Heart right ventricle (tissue), 16 donors: ENCODE results near the gene KIFC3. TPM values are rescaled to one million over a fixed set of nuclear protein-coding genes. Genes with fewer than 3 reads are reported as not detected.
A peak's percentile ranks its signal among the peaks of the same experiment; 100 is the strongest.

ENCODE experiments used
- ATAC-seq, 8 donors: fragments of 200-7000 bp; cut with Tn5 transposase; one replicate each; pipeline ENCODE4 v1.9.1; 2020; ENCODE audit warnings: mild to moderate bottlenecking in 8 of 8, moderate library complexity in 8 of 8, moderate number of reproducible peaks in 1 of 8
- DNase-seq, 2 donors: peaks; one replicate each; pipeline ENCODE4 v3.0.0-alpha.2; 2020
- H3K27ac ChIP-seq, 10 donors: fragments of 200-600 bp; sonication (generic) in 2 of 10; one replicate each; pipeline versions ENCODE4 v1.5.0 to v1.8.0; 2020 to 2022; ENCODE audit warnings: mild to moderate bottlenecking in 3 of 10
- H3K27me3 ChIP-seq, 7 donors: fragments of 200-600 bp; one replicate each; pipeline ENCODE4 v1.8.0; 2021 to 2022; ENCODE audit warnings: mild to moderate bottlenecking in 2 of 7
- H3K36me3 ChIP-seq, 9 donors: fragments of 200-600 bp; sonication (generic) in 1 of 9; one replicate each; pipeline versions ENCODE4 v1.5.0 to v1.8.0; 2020 to 2022; ENCODE audit warnings: mild to moderate bottlenecking in 2 of 9
- H3K4me1 ChIP-seq, 9 donors: fragments of 200-600 bp; sonication (generic) in 1 of 9; one replicate each; pipeline versions ENCODE4 v1.5.0 to v1.8.0; 2020 to 2022; ENCODE audit warnings: mild to moderate bottlenecking in 4 of 9
- H3K4me3 ChIP-seq, 10 donors: fragments of 200-600 bp; sonication (generic) in 2 of 10; one replicate each; pipeline versions ENCODE4 v1.5.0 to v1.8.0; 2020 to 2022; ENCODE audit warnings: mild to moderate bottlenecking in 7 of 10, moderate library complexity in 2 of 10
- H3K9me3 ChIP-seq, 11 donors: fragments of 200-600 bp in 10 of 11; sonication (generic) in 2 of 11; one replicate each; pipeline versions ENCODE4 v1.5.0 to v1.8.0; 2013 to 2022; ENCODE audit warnings: mild to moderate bottlenecking in 2 of 11, control low read depth in 1 of 11, moderate library complexity in 1 of 11
- CTCF ChIP-seq, 9 donors: fragments of 200-600 bp; sonication (generic) in 2 of 9; IDR thresholded peaks; one replicate each; pipeline versions ENCODE4 v1.5.0 to v1.8.0; 2021 to 2022; ENCODE audit warnings: antibody characterized with exemption in 9 of 9, mild to moderate bottlenecking in 5 of 9, moderate library complexity in 1 of 9
- WGBS, 2 donors: extraction: QIAGEN DNeasy Blood & Tissue Kit; methylation state at CpG; one replicate each; pipeline ENCODE4 v1.1.7; 2013; ENCODE audit warnings: inconsistent platforms in 1 of 2; 5-methylcytosine and 5-hydroxymethylcytosine counted together
- intact Hi-C, 10 donors: fragments of 100-400 bp; cut with DNase I; formaldehyde crosslinking; loops; one replicate each; pipeline versions ENCODE4 v1.11.1 to v1.14.2; 2022
- polyA plus RNA-seq, 2 donors: library from polyadenylated mRNA; stranded (reverse); fragments of 200-250 nt; gene quantifications; one replicate each; pipeline ENCODE4 v1.2.3, GENCODE V29; 2013
- total RNA-seq, 10 donors: library from RNA; stranded (reverse); fragmentation: NEBNext Ultra II Directional in 3 of 10; extraction: Animal tissue kit (Norgen Biotek cat#: 25700) in 3 of 10; gene quantifications; one replicate each; pipeline versions ENCODE4 v1.2.1 to v1.2.4, GENCODE V29; 2021 to 2023
- donor health status: Arrhythmogenic right ventricular cardiomyopathy.
- donor health status: ischemic (EF 13 %, LVEDD 7.1; RV severe dilation, severe dysfunction).
- donor health status: healthy with polysubstance abuse.
- donor health status: DM: no; HTN: yes; CAD: no.
- donor health status: DM: no; HTN: no; CAD: no.
- donor health status: ischemic (EF 25% LVEDD 6.9; RV normal size, moderate dysfunction).
- donor health status: ischemic (EF 25% LVEDD 5.7; RV mildly dilated, moderate dysfunction).
- donor health status: healthy.
- donor health status: DM: yes; HTN: yes; CAD: no.
- donor health status: Ischemic cardiomyopathy.
- donor health status: ischemic (EF 35%, LVEDD 5.7; RV mildly dilated, moderate dysfunction).
- donor health status: nonischemic (EF 11% LVEDD 7.7; RV severe dilation, severe dysfunction).
- donor health status: DM: yes; HTN: yes; CAD: no.
- donor health status: PGD.
- donor health status: ischemic (EF 29% LVEDD 5.4; RV normal size, mild dysfunction).
- donor health status: nonischemic (EF 23%, LVEDD 6.1; RV moderate dilation, normal function).

Gene KIFC3
- total and polyA plus RNA-seq, 12 donors = 42.5 to 97.4 (median 63.5) TPM

- H3K4me3 ChIP-seq = peak overlapping the region; percentile 51 to 85 (median 66)
- DNase-seq = no peak
- intact Hi-C loops = loop anchor here in 5 of 10 donors (2.0 to 5.0 kb wide), 4 partner anchors 44 to 201 kb away; partner anchors contain the start of genes USB1 (in 1 of the 5) and ZNF319 (in 1 of the 5)
- TF ChIP-seq CTCF (IDR thresholded peaks at IDR 0.05) = no peak
- no peaks in the 10 kb centered on the region for H3K9me3 ChIP-seq
- peaks cover 0 to 20% (median 12%) of the 10 kb centered on the region in 9 donors for H3K36me3 ChIP-seq
- H3K27ac ChIP-seq = peak overlapping the region; percentile 89 to 99 (median 96)
- peaks cover 0 to 17% (median 0%) of the 10 kb centered on the region in 7 donors for H3K27me3 ChIP-seq
- H3K4me1 ChIP-seq = peaks cover 34 to 90% (median 74%) of the 10 kb centered on the region in 9 donors
- peak in 6 of 8 donors; percentile 2 to 23 (median 12) for ATAC-seq
- WGBS, 2 donors = 18 to 23% methylated on average over 5 of the region's 5 CpGs
Measured at GRCh38 chr16:57801098-57801808, 1.0 kb downstream of the KIFC3 start.

GRCh38 chr16:57800200-57801097, 1.8 kb downstream of the KIFC3 start:
- Histone ChIP-seq H3K27ac (peak overlapping the region; percentile 89 to 99 (median 96)), H3K4me1 (peaks cover 34 to 92% (median 81%) of the 10 kb centered on the region in 9 donors), H3K9me3 (no peaks in the 10 kb centered on the region), H3K4me3 (peak overlapping the region in 9 of 10 donors; percentile 51 to 85 (median 67)), H3K36me3 (peaks cover 0 to 26% (median 13%) of the 10 kb centered on the region in 9 donors), H3K27me3 (peaks cover 0 to 17% (median 0%) of the 10 kb centered on the region in 7 donors)
- WGBS, 2 donors = 38 to 44% methylated on average over 12 of the region's 12 CpGs
- peak in 3 of 8 donors; percentile 3 to 28 (median 17) for ATAC-seq
- TF ChIP-seq CTCF (IDR thresholded peaks at IDR 0.05) = no peak
- intact Hi-C loops = loop anchor here in 6 of 10 donors (1.0 to 5.0 kb wide), 5 partner anchors 43 to 202 kb away; partner anchors contain the start of genes USB1 (in 1 of the 6) and ZNF319 (in 1 of the 6)
- DNase-seq = no peak

- Histone ChIP-seq H3K9me3 (no peaks in the 10 kb centered on the region), H3K4me3 (peak overlapping the region in 6 of 10 donors; percentile 65 to 85 (median 74)), H3K36me3 (peaks cover 0 to 33% (median 16%) of the 10 kb centered on the region in 9 donors), H3K27ac (peak overlapping the region in 9 of 10 donors; percentile 94 to 99 (median 97)), H3K4me1 (peaks cover 34 to 90% (median 80%) of the 10 kb centered on the region in 9 donors), H3K27me3 (peaks cover 0 to 17% (median 0%) of the 10 kb centered on the region in 7 donors)
- ATAC-seq = no peak
- no peak for DNase-seq
- WGBS, 2 donors = 43 to 49% methylated on average over 5 of the region's 5 CpGs
- TF ChIP-seq CTCF (IDR thresholded peaks at IDR 0.05) = no peak
- intact Hi-C loops = loop anchor here (1.0 to 10.0 kb wide), 6 partner anchors 42 to 203 kb away; partner anchors contain the start of genes USB1 (in 1 of the 10) and ZNF319 (in 1 of the 10)
Measured at GRCh38 chr16:57799600-57800199, 2.6 kb downstream of the KIFC3 start.
